Measurements from ENCODE around the gene RAB24.

The RAB24 gene

DNA sequence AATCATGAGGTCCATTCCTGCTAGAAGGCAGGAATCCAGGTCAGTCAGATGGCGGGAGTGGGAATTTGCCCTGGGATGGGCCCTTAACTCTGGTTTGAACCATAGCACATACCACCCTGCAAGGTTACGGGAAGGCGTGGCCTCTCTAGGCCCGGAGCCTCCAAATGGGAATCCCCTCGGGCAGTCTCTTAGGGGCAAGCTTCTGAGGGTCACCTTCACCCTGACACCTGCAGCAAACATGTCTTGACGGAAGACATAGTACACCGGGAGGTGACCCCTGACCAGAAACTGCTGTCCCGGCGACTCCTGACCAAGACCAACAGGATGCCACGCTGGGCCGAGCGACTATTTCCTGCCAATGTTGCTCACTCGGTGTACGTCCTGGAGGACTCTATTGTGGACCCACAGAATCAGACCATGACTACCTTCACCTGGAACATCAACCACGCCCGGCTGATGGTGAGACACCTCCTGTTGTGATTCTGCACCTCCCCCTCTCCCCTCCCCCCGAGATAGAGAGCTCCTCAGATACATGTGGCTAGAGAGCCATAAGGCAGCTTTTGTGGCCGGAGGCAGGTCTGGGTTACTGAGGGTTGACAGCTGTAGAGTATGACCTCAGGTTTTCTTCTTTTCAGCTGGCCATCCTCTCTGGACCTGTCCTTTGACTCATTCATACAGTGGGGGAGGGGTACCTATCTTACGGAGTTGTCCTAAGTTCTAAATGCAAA lies 1.0 kb upstream of the RAB24 start:
- Histone ChIP-seq H3K4me2 (ENCODE audit: low read depth, low read length, poor library complexity, severe bottlenecking) (peak overlapping the region; percentile 74), H3K27me3 (ENCODE audit: low read length) (no peaks in the 10 kb centered on the region), H3K9me2 (replicated peaks; ENCODE audit: insufficient read depth, low read length) (no peaks in the 10 kb centered on the region), H3K79me2 (ENCODE audit: insufficient read depth, low read length) (peaks cover 23% of the 10 kb centered on the region), H2AFZ (ENCODE audit: low read depth, low read length, severe bottlenecking) (no peak overlapping the region), H3K27ac (ENCODE audit: low read depth, low read length) (peak overlapping the region; percentile 58), H3K4me3 (ENCODE audit: insufficient read depth, low read length, poor library complexity, severe bottlenecking) (peak overlapping the region; percentile 77), H3K9me3 (ENCODE audit: insufficient read depth, low read length) (no peaks in the 10 kb centered on the region), H4K20me1 (ENCODE audit: low read depth, low read length) (no peaks in the 10 kb centered on the region), H3K36me3 (ENCODE audit: low read length) (0 out of 2 replicates have a peak, but pooled peaks cover 2% of the 10 kb centered on the region), H3F3A (ENCODE audit: insufficient read depth) (peaks cover 51% of the 10 kb centered on the region), H3K9ac (ENCODE audit: low read length) (peak overlapping the region; percentile 87)
- TF ChIP-seq, protein P1, sequence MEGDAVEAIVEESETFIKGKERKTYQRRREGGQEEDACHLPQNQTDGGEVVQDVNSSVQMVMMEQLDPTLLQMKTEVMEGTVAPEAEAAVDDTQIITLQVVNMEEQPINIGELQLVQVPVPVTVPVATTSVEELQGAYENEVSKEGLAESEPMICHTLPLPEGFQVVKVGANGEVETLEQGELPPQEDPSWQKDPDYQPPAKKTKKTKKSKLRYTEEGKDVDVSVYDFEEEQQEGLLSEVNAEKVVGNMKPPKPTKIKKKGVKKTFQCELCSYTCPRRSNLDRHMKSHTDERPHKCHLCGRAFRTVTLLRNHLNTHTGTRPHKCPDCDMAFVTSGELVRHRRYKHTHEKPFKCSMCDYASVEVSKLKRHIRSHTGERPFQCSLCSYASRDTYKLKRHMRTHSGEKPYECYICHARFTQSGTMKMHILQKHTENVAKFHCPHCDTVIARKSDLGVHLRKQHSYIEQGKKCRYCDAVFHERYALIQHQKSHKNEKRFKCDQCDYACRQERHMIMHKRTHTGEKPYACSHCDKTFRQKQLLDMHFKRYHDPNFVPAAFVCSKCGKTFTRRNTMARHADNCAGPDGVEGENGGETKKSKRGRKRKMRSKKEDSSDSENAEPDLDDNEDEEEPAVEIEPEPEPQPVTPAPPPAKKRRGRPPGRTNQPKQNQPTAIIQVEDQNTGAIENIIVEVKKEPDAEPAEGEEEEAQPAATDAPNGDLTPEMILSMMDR (IDR thresholded peaks at IDR 0.05; ENCODE audit: insufficient read depth, low read length, poor library complexity, severe bottlenecking) = no peak
- TF ChIP-seq EZH2phosphoT487 (conservative IDR thresholded peaks at IDR 0.05; ENCODE audit: low read length) = no peak

DNA sequence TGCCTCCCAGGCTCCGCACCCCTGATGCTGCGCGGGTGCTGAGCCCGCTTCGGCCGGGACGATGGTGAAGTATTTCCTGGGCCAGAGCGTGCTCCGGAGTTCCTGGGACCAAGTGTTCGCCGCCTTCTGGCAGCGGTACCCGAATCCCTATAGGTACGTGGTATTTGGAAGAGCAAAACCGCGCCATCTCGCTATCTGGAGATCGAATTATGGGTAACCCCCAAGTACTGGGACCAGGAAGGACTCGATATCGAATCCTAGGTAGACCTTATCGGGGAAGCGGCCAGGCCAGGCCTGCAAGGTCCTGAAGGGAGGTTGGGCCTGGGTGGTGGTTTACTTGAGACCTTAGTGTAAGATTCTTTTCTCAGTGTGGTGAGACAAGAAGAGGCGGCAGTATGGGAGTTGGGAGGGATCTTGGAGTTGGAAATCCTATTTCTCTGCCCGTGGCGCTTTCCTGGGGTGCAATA lies 439 bp upstream of the RAB24 start:
- peaks cover 52% of the 10 kb centered on the region for H3F3A ChIP-seq (ENCODE audit: insufficient read depth)
- H3K9me3 ChIP-seq (ENCODE audit: insufficient read depth, low read length) = no peaks in the 10 kb centered on the region
- H3K79me2 ChIP-seq (ENCODE audit: insufficient read depth, low read length) = peaks cover 23% of the 10 kb centered on the region
- no peaks in the 10 kb centered on the region for H3K9me2 ChIP-seq (replicated peaks; ENCODE audit: insufficient read depth, low read length)
- peak overlapping the region; percentile 87 for H3K9ac ChIP-seq (ENCODE audit: low read length)
- no peak for TF ChIP-seq EZH2phosphoT487 (conservative IDR thresholded peaks at IDR 0.05; ENCODE audit: low read length)
- TF ChIP-seq, protein P1 (IDR thresholded peaks at IDR 0.05; ENCODE audit: insufficient read depth, low read length, poor library complexity, severe bottlenecking) = no peak
- no peaks in the 10 kb centered on the region for H3K27me3 ChIP-seq (ENCODE audit: low read length)
- peak overlapping the region; percentile 58 for H3K27ac ChIP-seq (ENCODE audit: low read depth, low read length)
- peak overlapping the region; percentile 74 for H3K4me2 ChIP-seq (ENCODE audit: low read depth, low read length, poor library complexity, severe bottlenecking)
- no peaks in the 10 kb centered on the region for H4K20me1 ChIP-seq (ENCODE audit: low read depth, low read length)
- H3K4me3 ChIP-seq (ENCODE audit: insufficient read depth, low read length, poor library complexity, severe bottlenecking) = peak overlapping the region; percentile 77
- peak overlapping the region; percentile 30 for H2AFZ ChIP-seq (ENCODE audit: low read depth, low read length, severe bottlenecking)
- 0 out of 2 replicates have a peak, but pooled peaks cover 2% of the 10 kb centered on the region for H3K36me3 ChIP-seq (ENCODE audit: low read length)

DNA sequence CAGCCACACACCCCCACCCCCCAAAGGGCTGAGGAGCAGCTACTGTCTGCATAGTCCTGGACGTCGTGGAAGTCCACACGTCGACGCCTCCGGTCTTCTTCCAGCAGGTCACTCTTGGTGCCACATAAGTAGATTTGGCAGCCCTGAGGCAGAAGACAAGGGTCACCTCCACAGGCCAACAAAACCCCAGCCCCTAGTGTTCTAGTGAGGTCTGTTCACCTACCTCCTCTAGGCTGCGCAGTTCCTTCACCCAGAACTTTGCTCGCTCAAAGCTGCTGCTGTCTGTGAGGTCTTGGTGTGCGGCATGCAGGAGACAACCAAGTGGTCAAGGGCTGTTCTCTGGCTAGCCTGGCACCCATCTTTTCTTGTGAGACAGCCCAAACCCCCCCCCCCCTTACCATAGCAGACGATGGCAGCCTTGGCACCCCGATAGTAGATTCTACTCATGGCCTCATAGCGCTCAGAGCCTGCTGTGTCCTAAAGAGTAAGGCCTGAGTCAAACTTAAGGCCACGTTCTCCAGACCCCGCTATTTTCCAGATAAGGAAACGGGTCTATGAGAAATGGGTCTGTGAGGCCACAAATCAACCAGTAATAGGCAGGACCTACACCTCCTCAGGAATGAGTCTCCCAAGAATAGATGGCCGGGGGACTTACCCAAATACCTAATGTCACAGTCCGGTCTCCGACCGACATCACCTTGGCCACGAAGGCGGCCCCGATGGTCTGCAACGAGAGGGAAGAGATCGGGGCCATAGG lies 987 bp downstream of the RAB24 start:
- H3K9me2 ChIP-seq (replicated peaks; ENCODE audit: insufficient read depth, low read length) = no peaks in the 10 kb centered on the region
- H3K4me3 ChIP-seq (ENCODE audit: insufficient read depth, low read length, poor library complexity, severe bottlenecking) = peak overlapping the region; percentile 77
- H2AFZ ChIP-seq (ENCODE audit: low read depth, low read length, severe bottlenecking) = no peak overlapping the region
- TF ChIP-seq EZH2phosphoT487 (conservative IDR thresholded peaks at IDR 0.05; ENCODE audit: low read length) = no peak
- TF ChIP-seq, protein P1 (IDR thresholded peaks at IDR 0.05; ENCODE audit: insufficient read depth, low read length, poor library complexity, severe bottlenecking) = peak; percentile 37
- peak overlapping the region; percentile 75 for H3K27ac ChIP-seq (ENCODE audit: low read depth, low read length)
- no peaks in the 10 kb centered on the region for H3K27me3 ChIP-seq (ENCODE audit: low read length)
- H3K79me2 ChIP-seq (ENCODE audit: insufficient read depth, low read length) = peaks cover 23% of the 10 kb centered on the region
- H3K4me2 ChIP-seq (ENCODE audit: low read depth, low read length, poor library complexity, severe bottlenecking) = peak overlapping the region; percentile 74
- H4K20me1 ChIP-seq (ENCODE audit: low read depth, low read length) = no peaks in the 10 kb centered on the region
- H3K36me3 ChIP-seq (ENCODE audit: low read length) = 0 out of 2 replicates have a peak, but pooled peaks cover 2% of the 10 kb centered on the region
- peak overlapping the region; percentile 87 for H3K9ac ChIP-seq (ENCODE audit: low read length)
- no peaks in the 10 kb centered on the region for H3K9me3 ChIP-seq (ENCODE audit: insufficient read depth, low read length)
- H3F3A ChIP-seq (ENCODE audit: insufficient read depth) = peaks cover 66% of the 10 kb centered on the region

Measured in SU-DHL-6 (cell line).